ENCODE results near the gene KAT2B.

The KAT2B gene

GRCh38 chr3:20105513-20106280 is 65.5 kb downstream of the KAT2B start:
- H3K4me3 ChIP-seq (ENCODE audit: low read depth, low read length) = no peak overlapping the region
- DNase-seq (ENCODE audit: low read depth) = no peak
- TF ChIP-seq CTCF (conservative IDR thresholded peaks at IDR 0.05; ENCODE audit: low read depth, low read length) = no peak

- no peak overlapping the region for H3K4me3 ChIP-seq (ENCODE audit: low read depth, low read length)
- no peak for DNase-seq (ENCODE audit: low read depth)
- TF ChIP-seq CTCF (conservative IDR thresholded peaks at IDR 0.05; ENCODE audit: low read depth, low read length) = no peak
Measured at GRCh38 chr3:20107722-20108121, 67.5 kb downstream of the KAT2B start.

GRCh38 chr3:20108869-20109268 is 68.6 kb downstream of the KAT2B start:
- no peak for DNase-seq (ENCODE audit: low read depth)
- no peak for TF ChIP-seq CTCF (conservative IDR thresholded peaks at IDR 0.05; ENCODE audit: low read depth, low read length)
- no peak overlapping the region for H3K4me3 ChIP-seq (ENCODE audit: low read depth, low read length)

- no peak for DNase-seq (ENCODE audit: low read depth)
- H3K4me3 ChIP-seq (ENCODE audit: low read depth, low read length) = no peak overlapping the region
- no peak for TF ChIP-seq CTCF (conservative IDR thresholded peaks at IDR 0.05; ENCODE audit: low read depth, low read length)
Measured at GRCh38 chr3:20110826-20111225, 70.6 kb downstream of the KAT2B start.

- H3K4me3 ChIP-seq (ENCODE audit: low read depth, low read length) = no peak overlapping the region
Measured at GRCh38 chr3:20111836-20112235, 71.6 kb downstream of the KAT2B start.

GRCh38 chr3:20121088-20121487 is 80.8 kb downstream of the KAT2B start:
- no peak for TF ChIP-seq CTCF (conservative IDR thresholded peaks at IDR 0.05; ENCODE audit: low read depth, low read length)
- peak; percentile 16 for DNase-seq (ENCODE audit: low read depth)
- no peak overlapping the region for H3K4me3 ChIP-seq (ENCODE audit: low read depth, low read length)

More at GRCh38 chr3:20111836-20112235, 71.6 kb downstream of the KAT2B start:
- no peak for DNase-seq (ENCODE audit: low read depth)
- TF ChIP-seq CTCF (conservative IDR thresholded peaks at IDR 0.05; ENCODE audit: low read depth, low read length) = no peak

- TF ChIP-seq CTCF (conservative IDR thresholded peaks at IDR 0.05; ENCODE audit: low read depth, low read length) = no peak
- no peak for DNase-seq (ENCODE audit: low read depth)
- H3K4me3 ChIP-seq (ENCODE audit: low read depth, low read length) = no peak overlapping the region
Measured at GRCh38 chr3:20123131-20123652, 82.9 kb downstream of the KAT2B start.

Data from choroid plexus epithelial cell (primary cell).